Natural killer cell (primary cell): ENCODE results near the gene RELL1. TPM values are rescaled to one million over a fixed set of nuclear protein-coding genes. Genes with fewer than 3 reads are reported as not detected.
"Not testable (repeated sequence)": the region's sequence is repeated elsewhere in the genome, so short reads cannot be mapped to it uniquely, and the experiment has no call there.

Source experiments
- ATAC-seq, 3 donors: fragments of 150-1000 bp in 2 of 3; fragments of 200-7000 bp in 1 of 3; cut with Tn5 transposase; 1 replicate in 1 of 3; 2 replicates in 2 of 3; pipeline ENCODE4 v1.10.0; 2021; ENCODE audit warnings: mild to moderate bottlenecking in 2 of 3, moderate library complexity in 2 of 3
- DNase-seq, 2 donors: peaks; one replicate each; pipeline versions ENCODE4 v3.0.0 to v3.0.0-alpha.2; 2013 to 2021; ENCODE audit warnings: mixed read lengths in 1 of 2
- H3K27ac ChIP-seq: one replicate; pipeline ENCODE4 v1.5.1; 2013; ENCODE audit warnings: mild to moderate bottlenecking, low read length
- H3K27me3 ChIP-seq: one replicate; pipeline ENCODE4 v1.6.1; 2013; ENCODE audit warnings: low read length; ENCODE audit not compliant: control insufficient read depth, insufficient read depth
- H3K36me3 ChIP-seq: one replicate; pipeline ENCODE4 v1.6.1; 2013; ENCODE audit warnings: low read length; ENCODE audit not compliant: control insufficient read depth, insufficient read depth
- H3K4me1 ChIP-seq: one replicate; pipeline ENCODE4 v1.6.1; 2013; ENCODE audit warnings: low read length; ENCODE audit not compliant: control insufficient read depth, insufficient read depth
- H3K4me3 ChIP-seq: one replicate; pipeline ENCODE4 v1.5.1; 2013; ENCODE audit warnings: low read length
- H3K9me3 ChIP-seq: one replicate; pipeline ENCODE4 v1.6.1; 2013; ENCODE audit warnings: low read length; ENCODE audit not compliant: control insufficient read depth, insufficient read depth
- H3K27ac Mint-ChIP-seq, 2 donors: one replicate each; pipeline ENCODE4 v1.8.0; 2022; ENCODE audit warnings: mild to moderate bottlenecking in 2 of 2, mixed read lengths in 2 of 2, moderate library complexity in 1 of 2
- H3K27me3 Mint-ChIP-seq, 2 donors: one replicate each; pipeline ENCODE4 v1.8.0; 2022; ENCODE audit warnings: low read depth in 2 of 2, mixed read lengths in 2 of 2
- H3K36me3 Mint-ChIP-seq: one replicate; pipeline ENCODE4 v1.8.0; 2022; ENCODE audit warnings: mixed read lengths
- H3K4me1 Mint-ChIP-seq, 2 donors: one replicate each; pipeline ENCODE4 v1.8.0; 2022; ENCODE audit warnings: mixed read lengths in 2 of 2
- H3K4me3 Mint-ChIP-seq: one replicate; pipeline ENCODE4 v1.8.0; 2022; ENCODE audit warnings: mild to moderate bottlenecking, moderate library complexity, mixed read lengths
- H3K9me3 Mint-ChIP-seq, 2 donors: one replicate each; pipeline ENCODE4 v1.8.0; 2022; ENCODE audit warnings: mixed read lengths in 2 of 2
- CTCF ChIP-seq: fragments of 200-600 bp; IDR thresholded peaks from one replicate; pipeline ENCODE4 v1.8.0; 2022; ENCODE audit warnings: antibody characterized with exemption
- WGBS: methylation state at CpG from one replicate; pipeline ENCODE4 v1.1.7; 2013; ENCODE audit warnings: missing lambda C conversion rate; ENCODE audit not compliant: insufficient coverage; 5-methylcytosine and 5-hydroxymethylcytosine counted together
- intact Hi-C: fragments of 100-400 bp; cut with micrococcal nuclease; formaldehyde crosslinking; loops from one replicate; pipeline ENCODE4 v1.14.2; 2022
- total RNA-seq, 4 donors: library from RNA; stranded (reverse); fragments of 120-200 nt in 1 of 4; gene quantifications; one replicate each; pipeline versions ENCODE4 v1.2.3 to v1.2.4, GENCODE V29; 2013 to 2022

Gene RELL1
- total RNA-seq, 3 donors from 2014 or later (not counting 1 experiment from before 2014, with no cell fraction given) = 15.2 to 21.3 (median 15.2) TPM

GRCh38 chr4:37670249-37670648, 15.9 kb downstream of the RELL1 start:
- Histone ChIP-seq H3K4me1 (peaks cover 9% of the 10 kb centered on the region), H3K27me3 (no peaks in the 10 kb centered on the region), H3K4me3 (no peak overlapping the region), H3K27ac (no peak overlapping the region), H3K36me3 (no peaks in the 10 kb centered on the region), H3K9me3 (no peaks in the 10 kb centered on the region)
- Mint-ChIP-seq H3K4me1 (peaks cover 26 to 33% of the 10 kb centered on the region in 2 donors), H3K4me3 (no peak overlapping the region), H3K9me3 (no peaks in the 10 kb centered on the region), H3K36me3 (no peaks in the 10 kb centered on the region), H3K27ac (no peak overlapping the region), H3K27me3 (no peaks in the 10 kb centered on the region)
- no peak for TF ChIP-seq CTCF
- DNase-seq (no peak), ATAC-seq (no peak)
- intact Hi-C loops = no loop called here
- no CpG with 5 or more reads among the region's 1 CpG for WGBS

GRCh38 chr4:37669124-37669523, 17.1 kb downstream of the RELL1 start:
- ATAC-seq, H3K27ac ChIP-seq, H3K4me1 ChIP-seq, H3K36me3 Mint-ChIP-seq, H3K9me3 ChIP-seq, H3K27me3 ChIP-seq, H3K4me3 ChIP-seq, H3K4me3 Mint-ChIP-seq, H3K9me3 Mint-ChIP-seq, DNase-seq, H3K27me3 Mint-ChIP-seq, H3K27ac Mint-ChIP-seq, intact Hi-C loops, H3K36me3 ChIP-seq: not testable (repeated sequence)
- WGBS = 100% methylated on average over 7 of the region's 26 CpGs
- peaks cover 29 to 30% of the 10 kb centered on the region in 2 donors for H3K4me1 Mint-ChIP-seq

GRCh38 chr4:37667197-37668100, 18.7 kb downstream of the RELL1 start:
- H3K27ac Mint-ChIP-seq = no peak overlapping the region
- WGBS = no CpG with 5 or more reads among the region's 2 CpGs
- no peaks in the 10 kb centered on the region for H3K9me3 Mint-ChIP-seq
- Histone ChIP-seq H3K9me3 (no peaks in the 10 kb centered on the region), H3K27me3 (no peaks in the 10 kb centered on the region), H3K27ac (no peak overlapping the region), H3K36me3 (no peaks in the 10 kb centered on the region), H3K4me1 (peaks cover 9% of the 10 kb centered on the region), H3K4me3 (no peak overlapping the region)
- no peaks in the 10 kb centered on the region for H3K36me3 Mint-ChIP-seq
- no peaks in the 10 kb centered on the region for H3K27me3 Mint-ChIP-seq
- intact Hi-C loops = no loop called here
- ATAC-seq = no peak
- TF ChIP-seq CTCF = no peak
- H3K4me1 Mint-ChIP-seq = peaks cover 22 to 25% of the 10 kb centered on the region in 2 donors
- H3K4me3 Mint-ChIP-seq = no peak overlapping the region
- DNase-seq = no peak

GRCh38 chr4:37666625-37667071, 19.5 kb downstream of the RELL1 start:
- no peaks in the 10 kb centered on the region for H3K27me3 Mint-ChIP-seq
- H3K9me3 Mint-ChIP-seq = no peaks in the 10 kb centered on the region
- intact Hi-C loops = no loop called here
- Histone ChIP-seq H3K27ac (no peak overlapping the region), H3K4me3 (no peak overlapping the region), H3K4me1 (peaks cover 9% of the 10 kb centered on the region), H3K27me3 (no peaks in the 10 kb centered on the region), H3K36me3 (no peaks in the 10 kb centered on the region), H3K9me3 (no peaks in the 10 kb centered on the region)
- H3K27ac Mint-ChIP-seq = no peak overlapping the region
- 38% methylated on average over 6 of the region's 6 CpGs for WGBS
- no peak for DNase-seq
- peaks cover 22 to 25% of the 10 kb centered on the region in 2 donors for H3K4me1 Mint-ChIP-seq
- no peak for ATAC-seq
- TF ChIP-seq CTCF = no peak
- H3K4me3 Mint-ChIP-seq = no peak overlapping the region
- H3K36me3 Mint-ChIP-seq = no peaks in the 10 kb centered on the region
